ENCODE data around the gene PRKACB.

DNA sequence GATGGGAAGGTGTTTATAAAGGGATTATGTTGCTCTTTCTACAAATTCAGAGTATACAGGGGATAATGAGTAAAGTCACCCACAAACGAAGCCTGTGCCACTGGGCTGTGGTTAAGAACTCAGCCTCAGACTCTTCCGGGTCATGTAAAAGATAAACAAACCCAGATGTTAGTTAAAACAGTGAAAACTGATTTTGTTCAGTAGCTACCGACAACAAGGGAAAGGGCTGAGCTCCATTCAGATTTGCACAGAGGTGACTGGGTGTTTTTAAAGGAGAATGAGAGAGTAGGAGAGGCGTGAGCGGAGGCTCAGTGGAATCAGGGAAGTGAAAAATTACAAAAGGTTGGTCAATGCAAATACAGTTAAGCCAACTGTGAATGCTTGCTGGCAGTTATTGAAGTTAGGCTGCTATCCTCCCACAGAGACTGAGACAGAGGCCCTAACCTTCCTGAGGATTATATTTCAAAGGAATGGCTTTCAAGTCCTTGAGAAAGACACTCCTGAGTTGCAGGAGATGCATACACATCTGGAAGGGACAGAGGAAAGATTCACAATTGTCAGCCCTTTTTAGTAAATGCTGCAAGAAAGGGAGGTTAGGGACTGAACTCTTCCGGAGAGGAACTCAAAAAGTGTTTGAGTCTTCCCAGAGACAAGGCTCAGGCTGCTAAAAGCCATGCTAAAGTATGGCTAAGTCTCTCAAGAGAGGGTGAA, 127.5 kb downstream of the PRKACB start:
- TF ChIP-seq CTCF (IDR thresholded peaks at IDR 0.05) = no peak
- TF ChIP-seq POLR2A (IDR thresholded peaks at IDR 0.05) = peak in 1 of 2 donors; percentile 53
